Measurements from ENCODE around the gene NCAM1. TPM values are rescaled to one million over a fixed set of nuclear protein-coding genes. Genes with fewer than 3 reads are reported as not detected.

The NCAM1 gene
- total RNA-seq, 1 experiment from 2014 or later, result 4.8 TPM

DNA sequence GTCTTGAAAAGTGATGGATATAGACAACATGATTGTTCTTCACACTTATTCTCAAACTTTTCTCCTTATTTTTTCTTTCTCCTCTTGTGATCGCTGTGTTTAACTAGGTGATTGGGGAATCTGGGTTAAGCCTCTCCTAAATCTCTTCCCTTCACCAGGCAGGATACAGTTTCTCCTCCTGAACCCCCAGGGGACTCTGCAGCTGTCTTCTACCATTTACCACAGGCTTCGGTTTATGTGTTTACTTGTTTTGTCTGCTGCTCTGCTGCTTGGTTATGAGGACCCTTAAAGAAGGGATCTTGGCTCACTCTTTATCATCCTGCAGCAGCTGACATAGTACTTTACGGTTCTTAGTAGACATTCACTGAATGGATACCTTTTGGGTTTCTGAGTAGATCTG is 124.2 kb downstream of the NCAM1 start:
- no peak for DNase-seq (ENCODE audit: low spot score)

DNA sequence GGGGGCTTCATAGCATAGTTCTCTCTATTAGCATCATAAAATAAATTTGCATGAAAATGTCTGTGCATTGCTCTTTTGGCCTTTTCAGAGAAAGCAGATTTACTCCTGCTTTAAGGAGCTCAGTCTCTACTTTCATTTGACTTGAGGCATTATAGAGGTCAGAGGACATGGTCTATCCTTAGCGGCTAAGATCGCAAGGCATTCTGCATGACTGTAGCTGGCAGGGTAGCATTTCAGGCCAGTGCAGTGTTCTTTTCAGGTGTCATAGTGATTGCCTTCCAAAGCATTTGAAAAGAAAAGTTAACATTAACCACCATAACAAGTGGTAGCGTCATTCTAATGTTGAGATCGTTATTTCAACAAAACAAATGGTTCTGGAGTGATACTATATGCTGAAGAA is 126.5 kb downstream of the NCAM1 start:
- no peak for DNase-seq (ENCODE audit: low spot score)

DNA sequence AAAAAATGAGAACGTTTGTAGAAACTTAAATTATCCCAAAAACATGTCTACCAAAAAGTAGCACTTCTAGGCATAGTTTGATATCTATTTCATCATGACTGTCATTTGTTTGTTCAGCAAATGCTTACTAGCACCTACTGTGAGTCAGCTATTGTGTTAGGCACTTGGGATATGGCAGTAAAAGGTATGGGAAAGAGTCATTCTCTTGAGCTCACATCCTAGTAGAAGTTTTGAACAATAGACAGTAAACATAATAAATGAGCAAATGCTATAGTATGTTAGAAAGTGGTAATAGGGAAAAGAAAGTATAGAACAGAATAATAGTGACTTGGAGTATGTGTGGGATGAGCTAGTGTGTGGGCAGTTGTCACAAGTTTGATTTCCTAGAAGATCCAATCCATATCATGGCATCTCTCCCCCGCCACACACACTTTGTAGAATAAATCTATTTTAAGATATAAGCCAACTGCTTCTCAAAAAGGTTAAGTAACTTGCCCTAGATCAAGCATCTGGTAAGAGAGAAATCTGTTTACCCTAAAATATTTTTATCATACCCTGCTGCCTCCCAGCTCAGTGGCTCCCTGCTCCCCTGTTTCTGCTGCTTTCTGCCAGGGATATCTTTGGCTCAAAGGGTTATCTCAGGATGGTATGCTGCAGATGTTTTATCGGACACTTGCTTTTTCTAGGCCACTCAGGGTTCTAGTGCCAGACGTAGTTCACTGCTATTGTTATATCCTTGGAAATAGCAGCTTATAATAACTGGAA is 129.7 kb downstream of the NCAM1 start:
- no peak for DNase-seq (ENCODE audit: low spot score)

DNA sequence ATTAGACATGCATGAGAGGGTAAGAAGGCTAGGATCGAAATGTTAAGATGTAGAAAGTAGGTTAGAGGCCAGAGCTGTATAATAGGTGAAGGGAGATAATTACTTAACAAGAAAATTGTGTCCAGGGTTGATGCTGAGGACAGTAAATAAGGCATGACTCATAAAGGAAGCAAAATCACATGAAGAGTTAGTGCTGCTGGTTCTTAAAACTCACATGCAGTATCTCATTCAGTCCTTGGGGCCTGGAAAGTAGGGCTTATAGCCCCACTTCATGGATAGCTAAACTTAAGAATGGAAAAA is 130.2 kb downstream of the NCAM1 start:
- DNase-seq (ENCODE audit: low spot score), result no peak

DNA sequence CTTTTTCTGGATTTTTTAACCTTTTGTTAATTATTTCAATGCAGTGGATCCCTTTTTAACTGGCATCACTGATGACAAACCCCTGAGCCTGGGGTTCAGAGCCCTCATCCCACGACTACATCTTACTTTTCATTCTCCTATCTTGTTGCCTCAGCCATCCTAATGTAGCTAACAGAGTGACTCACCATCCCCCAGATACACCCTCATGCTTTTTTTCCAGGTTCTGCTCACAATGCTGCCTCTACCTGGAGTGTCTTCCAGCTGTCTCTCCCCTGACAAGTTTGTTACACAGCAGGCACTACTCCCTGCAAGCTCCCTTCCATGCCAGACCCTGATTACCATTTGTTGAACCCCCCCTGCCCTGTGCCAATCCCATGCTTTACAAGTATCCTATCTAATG is 135.4 kb downstream of the NCAM1 start:
- DNase-seq (ENCODE audit: low spot score), result no peak

DNA sequence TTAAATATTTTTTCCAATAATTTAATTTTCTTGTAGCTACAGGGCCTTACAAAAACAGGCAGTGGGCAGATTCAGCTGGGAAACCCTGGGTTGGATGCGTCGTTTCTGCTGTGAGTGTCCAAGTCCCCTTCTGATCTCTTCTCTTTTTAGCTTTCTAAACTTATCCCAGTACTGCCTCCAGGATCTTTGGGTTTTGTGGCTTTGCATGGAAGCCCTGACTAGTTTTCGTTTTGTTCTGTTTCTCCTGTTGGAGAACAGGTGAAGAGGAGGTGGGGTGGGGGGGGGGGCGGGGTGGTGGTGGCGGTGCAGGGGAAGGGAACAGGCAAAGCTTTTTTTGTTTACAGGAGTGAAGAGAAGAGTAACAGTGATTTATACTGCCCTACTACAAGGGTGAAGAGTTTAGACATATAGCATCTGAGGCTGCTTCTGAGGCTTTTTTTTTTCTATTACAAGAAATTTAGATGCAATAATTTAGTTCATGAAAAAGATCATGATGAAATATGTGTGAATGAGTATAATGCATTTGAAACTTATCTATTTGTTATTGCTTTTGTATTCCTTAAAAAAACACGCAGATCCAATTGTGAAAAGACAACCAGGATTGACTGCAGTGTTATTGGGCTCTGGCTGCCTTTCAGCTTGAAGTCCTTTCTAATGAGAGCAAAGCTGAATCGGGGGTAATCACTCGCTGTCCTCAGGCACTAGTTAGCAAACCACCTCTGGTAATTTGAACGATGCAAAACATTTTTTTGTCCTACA is 142.9 kb downstream of the NCAM1 start:
- no peak for DNase-seq (ENCODE audit: low spot score)

DNA sequence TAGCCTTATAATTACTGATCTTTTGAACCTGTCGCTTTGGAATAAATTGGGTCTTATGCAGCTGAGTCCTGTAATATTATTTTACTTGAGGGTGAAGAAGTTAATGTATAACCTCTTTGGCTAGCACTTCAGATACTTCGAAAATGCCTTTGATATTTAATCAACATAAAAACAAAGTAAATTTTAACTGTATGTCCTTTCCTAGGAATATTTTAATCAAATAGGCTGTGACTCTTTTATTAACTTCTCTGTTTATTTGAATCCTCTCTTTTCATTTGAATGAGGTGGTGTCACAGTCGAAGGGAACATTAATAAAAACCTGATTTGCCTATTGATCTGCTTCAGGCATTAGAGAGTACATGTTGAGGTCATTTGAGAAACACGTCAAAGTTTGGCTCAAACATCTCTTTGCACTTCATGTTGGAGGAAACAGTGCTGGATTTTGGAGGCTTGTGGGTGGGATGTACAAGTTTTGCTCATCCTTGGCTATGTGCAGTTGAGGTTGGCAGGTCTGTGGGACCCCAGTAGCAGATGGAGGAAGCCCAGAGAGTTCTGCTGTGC is 143.6 kb downstream of the NCAM1 start:
- no peak for DNase-seq (ENCODE audit: low spot score)

DNA sequence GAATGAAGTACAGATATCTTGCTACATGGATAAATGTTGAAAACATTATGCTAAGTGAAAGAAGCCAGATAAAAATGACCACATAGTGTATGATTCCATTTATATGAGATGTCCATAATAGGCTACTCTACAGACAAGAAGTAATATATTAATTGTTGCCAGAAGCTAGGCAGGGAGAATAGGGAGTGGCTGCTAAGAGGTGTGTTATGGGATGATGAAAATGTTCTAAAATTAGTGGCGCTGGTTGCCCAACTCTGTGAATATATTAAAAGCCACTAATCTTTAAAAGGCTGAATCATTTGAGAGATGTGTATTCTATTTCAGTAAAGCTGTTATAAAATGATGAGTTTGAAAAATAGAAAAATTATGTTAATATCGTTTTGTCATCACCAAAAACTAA is 144.4 kb downstream of the NCAM1 start:
- DNase-seq (ENCODE audit: low spot score), result no peak

DNA sequence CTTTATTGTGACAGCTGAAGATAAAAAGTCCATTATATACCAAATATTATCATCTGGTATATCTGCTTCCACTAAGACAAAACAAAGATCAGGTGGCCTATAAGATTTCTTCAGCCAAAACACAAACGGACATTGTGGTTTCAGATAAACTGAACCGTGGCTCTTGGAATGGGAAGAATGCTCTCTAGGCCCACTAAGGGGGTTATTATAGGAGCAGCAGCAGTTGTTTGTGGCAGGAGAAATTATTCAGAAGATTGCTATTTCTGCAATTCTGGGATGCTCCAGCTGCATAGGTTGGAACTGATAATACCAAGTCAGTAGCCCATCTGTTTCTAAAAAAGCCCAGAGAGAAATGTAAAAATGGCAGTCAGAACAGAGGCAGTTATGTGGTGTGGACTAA is 145.3 kb downstream of the NCAM1 start:
- peak; percentile 80 for DNase-seq (ENCODE audit: low spot score)

DNA sequence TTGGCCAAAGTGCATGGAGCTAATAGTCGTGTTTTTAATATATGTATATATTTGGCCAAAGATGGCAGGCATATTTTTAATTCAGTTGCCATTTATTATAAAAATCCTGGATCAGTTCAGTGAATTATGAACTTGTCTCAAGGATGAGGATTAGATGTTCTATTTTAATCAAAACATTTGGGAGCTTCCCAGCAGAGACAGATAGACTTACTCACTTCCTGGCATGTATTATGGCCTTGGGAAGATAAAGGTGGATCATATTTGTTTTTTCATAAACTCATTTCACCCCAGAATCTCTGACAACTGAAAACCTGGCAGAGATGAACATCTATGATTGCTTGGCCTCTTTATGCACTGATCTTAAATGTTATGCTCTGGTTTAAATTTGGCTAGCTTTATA is 148.8 kb downstream of the NCAM1 start:
- no peak for DNase-seq (ENCODE audit: low spot score)

DNA sequence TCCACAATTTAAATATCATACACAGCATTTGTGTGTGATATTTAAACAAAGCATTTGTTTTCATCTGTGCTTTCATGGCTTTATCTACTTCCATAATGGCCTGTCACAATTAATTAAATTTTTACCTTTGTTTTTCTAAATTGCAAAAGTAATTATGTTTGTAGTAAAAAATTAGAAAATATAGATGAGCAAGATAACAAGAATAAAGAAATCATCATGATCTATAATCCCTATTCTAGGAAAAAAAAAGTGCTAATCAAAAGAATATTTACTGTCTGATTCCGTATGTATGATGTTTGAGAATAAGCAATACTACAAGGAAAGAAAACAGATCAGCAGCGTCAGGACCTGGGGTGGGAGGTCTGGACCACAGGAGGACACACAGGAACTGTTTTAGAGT is 149.9 kb downstream of the NCAM1 start:
- no peak for DNase-seq (ENCODE audit: low spot score)

DNA sequence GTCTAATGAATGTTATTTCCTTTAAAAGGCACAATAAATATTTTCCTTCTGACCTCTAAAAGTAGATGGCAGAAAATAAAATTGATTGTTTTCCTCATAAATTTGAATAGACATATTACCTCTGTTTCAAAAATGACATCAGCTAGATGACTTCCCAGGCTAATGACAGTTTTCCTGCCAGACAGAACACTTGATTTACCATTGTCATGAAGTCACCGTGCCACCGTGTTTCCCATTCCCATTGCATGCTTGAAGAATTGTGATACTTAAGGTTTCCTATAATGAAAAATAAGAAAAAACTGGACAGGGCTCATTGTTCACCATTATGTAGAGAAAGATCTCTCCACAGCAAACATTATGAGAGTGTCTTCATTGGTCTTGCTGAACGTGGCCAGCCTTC is 151.1 kb downstream of the NCAM1 start:
- DNase-seq (ENCODE audit: low spot score), result no peak

DNA sequence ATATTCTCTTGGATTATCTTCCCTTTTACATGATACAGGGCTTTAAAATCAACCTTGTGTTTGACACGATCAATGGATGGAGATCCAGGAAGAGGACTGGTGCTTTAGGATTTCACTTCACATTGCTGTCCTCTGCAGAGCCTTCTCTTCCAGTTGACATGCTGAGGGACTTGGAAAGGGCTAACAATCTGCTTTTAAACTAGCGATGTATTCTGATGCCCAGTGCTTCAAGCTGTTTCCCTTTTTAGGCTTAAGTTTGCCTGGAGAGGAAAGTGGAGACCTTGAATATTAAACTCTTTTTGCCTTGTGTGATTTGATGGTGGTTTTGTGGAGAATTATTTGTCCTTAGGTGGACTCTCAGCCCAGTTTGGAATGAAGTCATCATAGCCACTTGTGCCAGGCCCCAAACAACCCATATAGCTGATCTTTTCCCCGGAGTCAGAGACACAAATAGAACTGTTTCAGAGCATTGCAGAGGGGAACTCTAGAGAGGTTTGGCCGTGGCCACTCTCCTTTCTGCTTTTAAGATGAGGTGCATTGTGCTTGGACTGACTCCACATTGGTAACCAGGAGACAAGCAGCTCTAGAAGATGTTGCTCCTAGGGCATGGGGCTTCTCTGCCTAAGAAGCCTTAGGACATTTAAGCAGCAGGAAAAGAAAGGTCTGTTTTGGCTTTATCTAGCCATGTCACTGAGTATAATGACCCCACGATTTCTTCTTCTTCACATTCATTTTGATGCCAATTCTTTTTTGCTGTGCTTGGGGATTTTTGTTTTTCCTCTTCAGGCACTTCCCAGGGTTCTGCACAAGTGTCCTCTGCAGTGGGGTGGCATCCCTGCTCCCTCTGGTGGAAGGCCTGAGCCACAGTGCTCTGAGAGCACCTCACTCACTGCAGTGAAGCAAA is 152.8 kb downstream of the NCAM1 start:
- DNase-seq (ENCODE audit: low spot score), result peak; percentile 57

DNA sequence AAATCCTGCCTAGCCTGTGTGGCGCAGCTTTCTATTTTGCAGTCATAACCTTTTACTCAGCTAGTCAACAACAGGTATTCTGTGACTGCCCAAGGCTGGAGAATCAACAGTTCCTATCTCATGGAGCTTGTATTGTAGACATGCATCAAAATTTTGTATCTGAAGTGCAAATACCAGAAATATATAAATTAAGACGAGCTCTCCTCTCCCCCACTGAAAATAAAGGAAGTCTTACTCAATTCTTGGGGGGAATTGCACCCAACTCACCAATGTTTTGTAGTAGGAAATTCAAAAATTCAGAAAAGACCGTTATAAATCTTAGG is 153.4 kb downstream of the NCAM1 start:
- no peak for DNase-seq (ENCODE audit: low spot score)

DNA sequence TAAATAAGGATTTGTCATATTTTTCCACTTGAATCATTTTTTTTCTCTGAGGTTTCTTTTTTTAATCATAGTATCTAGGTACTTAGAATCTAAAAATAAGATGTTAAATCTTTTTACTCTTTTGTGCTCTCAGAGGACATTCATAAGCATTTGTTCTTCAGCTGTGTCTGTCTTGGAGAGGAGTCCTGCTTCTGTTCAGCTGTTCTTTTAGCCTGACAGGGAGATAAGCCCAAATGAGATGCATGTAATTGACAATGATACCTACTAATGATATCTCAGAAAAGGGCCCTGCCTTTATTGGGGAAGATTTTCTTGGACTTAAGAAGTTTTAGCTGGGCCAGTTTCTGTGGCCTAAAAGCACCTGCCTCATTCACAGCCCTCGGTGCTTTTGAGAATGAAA is 156.9 kb downstream of the NCAM1 start:
- no peak for DNase-seq (ENCODE audit: low spot score)

DNA sequence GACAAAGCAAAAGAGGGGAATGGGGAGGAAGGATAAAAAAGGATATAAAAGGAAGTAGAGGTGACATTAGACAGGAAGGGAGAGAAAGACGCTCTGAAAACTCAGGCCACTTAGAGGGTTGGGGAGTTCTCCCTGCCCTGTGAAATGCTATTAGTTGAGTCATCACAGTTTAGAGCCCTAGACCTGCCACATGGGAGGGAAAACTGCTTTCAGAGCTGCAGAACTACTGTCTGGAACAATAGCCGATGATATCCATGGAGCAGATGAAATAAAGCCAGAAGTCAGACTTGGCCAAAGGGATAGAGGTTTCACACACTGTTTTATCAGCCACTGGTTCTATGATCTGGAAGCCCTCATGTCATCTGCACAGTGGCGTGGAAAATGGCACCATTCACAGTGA is 157.9 kb downstream of the NCAM1 start:
- peak; percentile 11 for DNase-seq (ENCODE audit: low spot score)

DNA sequence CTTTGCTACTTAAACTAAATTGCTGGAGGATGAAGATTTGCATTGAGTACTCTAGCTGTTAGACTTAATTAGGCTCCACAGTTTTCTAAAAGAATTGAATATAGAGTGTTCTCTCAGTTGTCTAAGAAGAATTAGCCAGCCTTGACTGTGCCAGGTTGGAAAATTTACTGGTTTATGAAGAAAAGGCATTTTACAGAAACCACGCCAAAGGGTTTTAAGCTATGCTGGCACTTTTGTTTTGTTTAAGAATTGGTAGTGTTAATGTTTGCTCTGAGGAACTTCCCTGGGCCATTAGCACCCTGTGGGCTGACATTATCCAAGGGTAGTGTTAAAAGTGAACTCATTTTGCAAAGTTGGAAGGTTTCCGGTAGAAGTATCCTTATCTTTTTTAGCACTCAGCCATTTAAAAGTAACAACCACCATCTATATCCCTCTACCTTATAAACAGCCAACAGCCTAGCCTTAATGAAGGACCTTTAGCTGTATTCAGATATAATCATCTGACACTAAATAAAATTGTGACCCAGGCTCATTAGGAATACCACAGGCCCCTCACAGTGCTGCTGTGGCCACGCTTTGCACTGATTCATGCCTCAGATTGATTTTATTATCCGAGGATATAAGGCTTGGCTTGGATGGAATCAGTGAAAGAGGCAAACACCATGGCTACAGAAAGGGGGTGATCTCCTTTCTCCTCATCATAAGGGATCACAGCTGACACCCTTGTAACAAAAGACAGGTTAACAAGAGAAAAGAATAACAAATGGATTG is 158.9 kb downstream of the NCAM1 start:
- DNase-seq (ENCODE audit: low spot score), result no peak

DNA sequence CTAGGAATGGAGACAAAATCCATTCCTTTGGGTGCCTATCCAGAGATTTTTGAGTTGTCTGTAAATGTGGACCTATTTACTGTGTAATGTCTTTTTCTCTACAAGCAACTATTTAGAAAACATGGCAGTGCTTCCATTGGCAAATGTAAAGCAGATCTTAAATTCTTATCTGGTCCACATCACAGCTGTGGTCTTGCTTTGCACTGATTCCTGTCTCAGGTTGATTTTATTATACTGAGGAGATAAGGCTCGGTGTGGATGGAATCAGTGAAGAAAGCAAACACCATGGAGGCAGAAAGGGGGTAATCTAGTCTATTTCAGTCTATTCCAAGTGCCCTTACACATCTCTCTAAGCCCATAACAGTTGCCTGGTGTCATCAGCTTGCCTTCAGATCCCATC is 160.5 kb downstream of the NCAM1 start:
- no peak for DNase-seq (ENCODE audit: low spot score)

DNA sequence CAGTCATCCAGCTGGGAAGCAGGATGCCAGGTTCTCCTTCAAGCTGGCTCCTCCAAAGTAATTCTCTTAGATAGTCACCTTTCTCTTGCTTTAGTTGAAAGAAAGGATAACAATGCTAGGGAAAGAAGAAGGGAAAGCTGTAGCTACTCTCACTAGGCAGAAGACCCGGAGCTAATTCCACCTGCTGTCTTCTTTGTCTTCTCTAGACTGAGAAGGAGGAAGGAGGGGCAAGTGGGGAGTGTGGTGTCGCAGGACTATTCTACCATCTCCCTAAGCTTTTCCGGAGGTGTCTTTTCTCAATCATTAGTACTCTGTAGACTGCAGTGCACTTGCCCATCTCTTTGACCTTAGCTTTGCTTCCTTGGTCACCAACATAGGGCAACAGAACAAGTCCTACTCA is 162.8 kb downstream of the NCAM1 start:
- no peak for DNase-seq (ENCODE audit: low spot score)

DNA sequence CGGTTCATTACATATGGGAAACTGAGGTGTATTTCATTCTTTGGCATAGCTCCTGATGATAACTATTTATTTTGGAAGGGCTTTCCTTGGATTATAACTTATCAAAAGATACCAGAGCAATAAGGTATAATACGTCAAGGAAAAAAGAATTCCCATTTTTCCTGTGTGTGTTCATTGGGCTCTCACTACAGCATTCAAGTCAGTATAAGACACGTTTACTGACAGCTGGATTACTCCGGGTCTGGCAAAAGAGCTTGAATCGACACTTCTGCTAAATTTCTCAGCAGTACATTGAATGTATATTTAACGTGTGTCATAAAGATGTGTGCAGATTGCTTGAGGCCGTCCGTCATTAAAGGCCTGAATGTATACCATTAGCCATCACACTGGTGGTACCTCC is 163.4 kb downstream of the NCAM1 start:
- DNase-seq (ENCODE audit: low spot score), result no peak

DNA sequence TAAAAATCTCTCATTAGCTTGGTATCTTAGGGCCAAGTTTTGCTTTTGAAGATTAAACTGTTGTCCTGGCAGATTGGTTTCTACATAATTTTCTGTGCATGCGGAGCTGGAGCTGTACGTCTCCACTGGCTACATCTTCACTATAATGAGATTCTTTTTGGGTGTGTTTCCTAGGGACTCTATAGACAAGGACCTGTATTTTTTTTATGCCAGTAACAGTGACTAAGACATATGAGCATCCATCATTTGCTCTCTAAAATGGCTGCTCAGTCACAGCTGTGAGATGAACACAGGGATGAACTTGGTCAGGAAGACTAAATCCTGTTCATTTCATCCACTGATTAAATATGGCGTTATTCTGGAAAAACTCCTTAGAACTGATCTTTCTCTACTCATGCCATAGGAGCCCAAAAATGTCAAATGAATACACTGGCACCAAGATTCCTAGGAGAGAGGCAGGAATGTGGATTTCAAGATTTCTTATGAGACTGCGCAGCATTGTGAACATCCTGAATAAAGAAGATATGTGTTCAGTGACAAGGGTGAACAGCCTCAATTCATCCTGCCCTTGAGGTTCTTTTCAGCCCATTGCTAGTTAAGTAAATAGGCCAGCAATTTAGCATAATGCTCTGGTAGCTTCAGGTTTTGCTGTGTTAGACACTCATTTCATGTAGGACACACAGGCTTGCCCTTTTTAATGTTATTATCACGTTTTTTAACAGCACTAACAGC is 168.2 kb downstream of the NCAM1 start:
- DNase-seq (ENCODE audit: low spot score), result no peak

Measured in H4 (cell line).